ENCODE measurements around the gene LBR. TPM values are rescaled to one million over a fixed set of nuclear protein-coding genes. Genes with fewer than 3 reads are reported as not detected.
"Not testable (repeated sequence)": the region's sequence is repeated elsewhere in the genome, so short reads cannot be mapped to it uniquely, and the experiment has no call there.

The LBR gene
- total RNA-seq, 4 donors from 2014 or later = 36.3 to 75.1 (median 45.1) TPM

DNA sequence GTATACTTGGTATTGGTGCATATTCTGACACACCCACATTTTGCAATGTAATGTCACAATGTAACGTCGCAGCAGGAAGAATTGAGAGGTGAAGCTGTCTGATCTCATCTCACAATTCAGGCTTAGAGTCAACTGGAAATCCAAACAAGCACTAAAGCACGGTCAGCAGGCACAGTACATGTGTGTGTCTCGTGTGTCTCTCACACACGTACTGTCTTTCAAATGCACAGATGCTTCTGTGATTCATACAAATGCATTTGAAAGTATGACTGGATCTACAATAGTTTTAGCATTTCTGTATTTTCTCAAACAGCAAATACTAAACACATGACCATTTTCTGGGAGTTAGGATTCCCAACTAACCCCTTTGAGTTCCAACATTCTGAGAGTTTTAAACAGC lies 26.9 kb downstream of the LBR start:
- DNase-seq = no peak
- Histone ChIP-seq H3K9me3 (no peaks in the 10 kb centered on the region), H3K36me3 (peaks cover 0 to 59% (median 0%) of the 10 kb centered on the region in 3 donors), H3K27ac (no peak overlapping the region), H3K4me3 (no peak overlapping the region), H3K27me3 (no peaks in the 10 kb centered on the region), H3K4me1 (no peaks in the 10 kb centered on the region)
- no peak for TF ChIP-seq POLR2A (IDR thresholded peaks at IDR 0.05)
- TF ChIP-seq, protein P1, sequence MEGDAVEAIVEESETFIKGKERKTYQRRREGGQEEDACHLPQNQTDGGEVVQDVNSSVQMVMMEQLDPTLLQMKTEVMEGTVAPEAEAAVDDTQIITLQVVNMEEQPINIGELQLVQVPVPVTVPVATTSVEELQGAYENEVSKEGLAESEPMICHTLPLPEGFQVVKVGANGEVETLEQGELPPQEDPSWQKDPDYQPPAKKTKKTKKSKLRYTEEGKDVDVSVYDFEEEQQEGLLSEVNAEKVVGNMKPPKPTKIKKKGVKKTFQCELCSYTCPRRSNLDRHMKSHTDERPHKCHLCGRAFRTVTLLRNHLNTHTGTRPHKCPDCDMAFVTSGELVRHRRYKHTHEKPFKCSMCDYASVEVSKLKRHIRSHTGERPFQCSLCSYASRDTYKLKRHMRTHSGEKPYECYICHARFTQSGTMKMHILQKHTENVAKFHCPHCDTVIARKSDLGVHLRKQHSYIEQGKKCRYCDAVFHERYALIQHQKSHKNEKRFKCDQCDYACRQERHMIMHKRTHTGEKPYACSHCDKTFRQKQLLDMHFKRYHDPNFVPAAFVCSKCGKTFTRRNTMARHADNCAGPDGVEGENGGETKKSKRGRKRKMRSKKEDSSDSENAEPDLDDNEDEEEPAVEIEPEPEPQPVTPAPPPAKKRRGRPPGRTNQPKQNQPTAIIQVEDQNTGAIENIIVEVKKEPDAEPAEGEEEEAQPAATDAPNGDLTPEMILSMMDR (IDR thresholded peaks at IDR 0.05) = no peak

DNA sequence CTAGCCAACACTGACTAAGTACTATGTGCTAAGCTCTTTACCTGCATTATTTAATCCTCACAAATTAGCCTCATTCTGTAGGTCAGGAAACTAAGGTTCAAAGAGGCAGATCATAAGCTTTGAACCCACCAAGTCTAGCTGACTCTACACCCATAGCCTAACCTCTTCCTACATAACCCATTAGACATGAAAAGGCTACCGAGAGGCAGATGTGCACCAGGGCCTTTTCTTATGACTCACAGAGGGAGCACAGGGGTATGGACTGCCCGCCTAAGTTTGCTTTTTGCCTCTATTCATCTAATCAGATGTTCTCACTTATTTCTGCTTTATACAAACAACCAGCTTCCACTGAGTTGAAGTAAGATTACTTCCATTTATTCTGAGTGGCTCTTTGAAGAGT lies 31.5 kb downstream of the LBR start:
- DNase-seq = no peak
- Histone ChIP-seq H3K27ac (no peak overlapping the region), H3K36me3 (peaks cover 0 to 26% (median 0%) of the 10 kb centered on the region in 3 donors), H3K9me3 (no peaks in the 10 kb centered on the region), H3K27me3 (no peaks in the 10 kb centered on the region), H3K4me1 (no peaks in the 10 kb centered on the region), H3K4me3 (no peak overlapping the region)
- no peak for TF ChIP-seq POLR2A (IDR thresholded peaks at IDR 0.05)
- TF ChIP-seq, protein P1 (IDR thresholded peaks at IDR 0.05) = no peak

DNA sequence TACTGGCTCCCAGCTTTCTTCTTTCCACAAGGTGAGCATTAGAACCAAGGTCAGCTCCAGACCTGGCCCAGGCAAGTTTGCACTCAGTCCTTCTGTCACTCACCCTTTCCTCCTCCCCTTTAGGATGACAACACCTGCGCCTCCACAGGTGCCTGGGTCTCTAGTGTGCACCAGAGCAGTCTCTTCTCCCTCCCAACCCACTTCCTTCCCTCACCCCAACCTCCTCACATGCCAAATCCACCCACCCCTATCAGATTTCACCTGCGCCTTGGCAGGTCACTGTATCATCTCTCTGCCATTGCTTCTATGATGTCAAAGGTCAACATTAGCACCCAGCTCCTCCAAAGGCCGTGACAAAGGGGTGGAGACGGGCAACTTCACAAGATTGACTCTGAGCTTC lies 38.0 kb downstream of the LBR start:
- H3K4me3 ChIP-seq = no peak overlapping the region
- no peak for TF ChIP-seq POLR2A (IDR thresholded peaks at IDR 0.05)
- TF ChIP-seq, protein P1 (IDR thresholded peaks at IDR 0.05) = no peak
- H3K9me3 ChIP-seq = no peaks in the 10 kb centered on the region
- no peaks in the 10 kb centered on the region for H3K27me3 ChIP-seq
- H3K27ac ChIP-seq = no peak overlapping the region
- no peak for DNase-seq
- no peaks in the 10 kb centered on the region for H3K36me3 ChIP-seq
- H3K4me1 ChIP-seq = no peaks in the 10 kb centered on the region

DNA sequence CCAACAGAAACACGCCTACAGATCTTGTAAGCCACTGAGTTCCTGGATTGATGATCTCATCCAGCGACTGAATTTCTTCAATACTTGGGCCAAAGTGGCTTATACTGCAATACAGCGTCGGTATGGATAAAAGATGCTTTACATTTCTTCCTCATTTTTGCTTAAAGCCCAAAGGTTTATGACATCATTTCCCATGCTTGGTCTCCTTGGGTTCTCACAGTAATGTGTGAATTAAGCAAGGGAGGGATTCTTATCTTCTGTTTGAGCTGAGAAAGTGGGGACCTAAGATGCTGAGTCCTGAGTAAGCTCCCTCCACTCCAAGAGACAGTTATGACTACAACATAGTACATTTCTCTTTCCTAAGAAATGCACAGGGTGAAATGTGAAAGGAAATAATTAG lies 39.5 kb downstream of the LBR start:
- Histone ChIP-seq H3K9me3 (no peaks in the 10 kb centered on the region), H3K27ac (no peak overlapping the region), H3K4me3 (no peak overlapping the region), H3K4me1 (no peaks in the 10 kb centered on the region), H3K27me3 (no peaks in the 10 kb centered on the region), H3K36me3 (no peaks in the 10 kb centered on the region)
- no peak for TF ChIP-seq POLR2A (IDR thresholded peaks at IDR 0.05)
- TF ChIP-seq, protein P1 (IDR thresholded peaks at IDR 0.05) = no peak
- no peak for DNase-seq

DNA sequence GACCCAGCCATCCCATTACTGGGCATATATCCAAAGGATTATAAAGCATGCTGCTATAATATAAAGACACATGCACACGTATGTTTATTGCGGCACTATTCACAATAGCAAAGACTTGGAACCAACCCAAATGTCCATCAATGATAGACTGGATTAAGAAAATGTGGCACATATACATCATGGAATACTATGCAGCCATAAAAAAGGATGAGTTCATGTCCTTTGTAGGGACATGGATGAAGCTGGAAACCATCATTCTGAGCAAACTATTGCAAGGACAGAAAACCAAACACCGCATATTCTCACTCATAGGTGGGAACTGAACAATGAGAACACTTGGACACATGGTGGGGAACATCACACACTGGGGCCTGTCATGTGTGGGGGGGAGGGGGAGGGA lies 41.0 kb downstream of the LBR start:
- not testable (repeated sequence) for H3K4me1 ChIP-seq, DNase-seq, H3K27me3 ChIP-seq, H3K4me3 ChIP-seq, H3K36me3 ChIP-seq, H3K27ac ChIP-seq, H3K9me3 ChIP-seq

DNA sequence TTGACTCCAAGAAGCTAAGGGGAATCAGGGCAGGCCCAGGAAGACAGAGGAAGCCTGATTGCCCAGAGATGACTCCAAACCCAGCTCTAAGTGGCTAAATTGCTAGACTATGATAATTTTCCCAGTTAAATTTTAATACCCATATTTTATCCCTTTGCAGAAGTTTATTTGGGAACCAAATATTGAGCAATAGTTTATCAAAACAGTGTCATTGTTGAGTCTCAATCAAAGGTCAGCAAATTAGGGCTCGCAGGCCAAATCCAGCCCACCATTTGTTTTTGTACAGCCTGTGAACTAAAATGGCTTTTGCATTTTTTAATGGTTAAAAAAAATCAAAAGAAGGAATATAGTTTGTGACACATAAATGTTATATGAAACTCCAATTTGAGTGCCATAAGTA lies 47.1 kb downstream of the LBR start:
- DNase-seq = no peak
- H3K4me3 ChIP-seq = no peak overlapping the region
- no peaks in the 10 kb centered on the region for H3K27me3 ChIP-seq
- H3K36me3 ChIP-seq = no peaks in the 10 kb centered on the region
- no peaks in the 10 kb centered on the region for H3K4me1 ChIP-seq
- TF ChIP-seq, protein P1 (IDR thresholded peaks at IDR 0.05) = no peak
- no peak for TF ChIP-seq POLR2A (IDR thresholded peaks at IDR 0.05)
- H3K27ac ChIP-seq = no peak overlapping the region
- H3K9me3 ChIP-seq = no peaks in the 10 kb centered on the region
